ENCODE results near the gene ZNF385B. TPM values are rescaled to one million over a fixed set of nuclear protein-coding genes. Genes with fewer than 3 reads are reported as not detected.

ZNF385B gene
- total and polyA plus RNA-seq, 2 donors (not counting 1 experiment from before 2014, with no cell fraction given) = not detected

- Mint-ChIP-seq H3K4me3 (no peak overlapping the region), H3K9me3 (ENCODE audit: insufficient read depth) (no peaks in the 10 kb centered on the region), H3K27me3 (peaks cover 10% of the 10 kb centered on the region), H3K4me1 (no peaks in the 10 kb centered on the region), H3K27ac (no peak overlapping the region)
- no peak overlapping the region for H3K4me3 ChIP-seq (ENCODE audit: control extremely low read depth in 1 of 5, extremely low read depth in 1 of 5, insufficient read depth in 1 of 5, low read depth in 2 of 5, low read length in 4 of 5)
- no peaks in the 10 kb centered on the region for H3K4me1 ChIP-seq (ENCODE audit: control insufficient read depth in 2 of 2, insufficient read depth in 2 of 2, low read length in 2 of 2)
- no peak overlapping the region for H3K9ac ChIP-seq (ENCODE audit: low read length)
- 80% methylated on average over 1 of the region's 1 CpG for WGBS (ENCODE audit: insufficient coverage)
- intact Hi-C loops (cut with micrococcal nuclease) = no loop called here
- no peaks in the 10 kb centered on the region for H3K79me2 ChIP-seq (ENCODE audit: control insufficient read depth, insufficient read depth, low read length)
- ATAC-seq (ENCODE audit: low read depth) (no peak), DNase-seq (no peak)
- no peak overlapping the region for H3K4me2 ChIP-seq (replicated peaks; ENCODE audit: low read depth, low read length, poor library complexity, severe bottlenecking)
- no peak overlapping the region for H3K27ac ChIP-seq (ENCODE audit: low read length in 2 of 2)
- H3K9me3 ChIP-seq (ENCODE audit: control extremely low read depth in 1 of 3, control insufficient read depth in 2 of 3, insufficient read depth in 1 of 3, low read length in 2 of 3) = peaks cover 0 to 1% (median 0%) of the 10 kb centered on the region in 3 donors
- no peaks in the 10 kb centered on the region for H3K36me3 ChIP-seq (replicated peaks in 1 of 2; ENCODE audit: control extremely low read depth in 1 of 2, control insufficient read depth in 1 of 2, extremely low read depth in 1 of 2, insufficient read depth in 2 of 2, low read length in 1 of 2)
- no peaks in the 10 kb centered on the region for H3K27me3 ChIP-seq (replicated peaks in 1 of 4; ENCODE audit: control extremely low read depth in 1 of 4, control insufficient read depth in 3 of 4, insufficient read depth in 4 of 4, low read length in 3 of 4)
- H2AFZ ChIP-seq (ENCODE audit: insufficient read depth, low read depth, low read length, poor library complexity, severe bottlenecking) = no peak overlapping the region
- TF ChIP-seq EZH2 (IDR thresholded peaks at IDR 0.05; ENCODE audit: borderline replicate concordance, insufficient read depth, low read depth, low read length, poor library complexity, severe bottlenecking) (no peak), CTCF (IDR thresholded peaks at IDR 0.05) (no peak)
- ChIA-PET CTCF (no interaction called here), POLR2A (no interaction called here)
- no peaks in the 10 kb centered on the region for H4K20me1 ChIP-seq (ENCODE audit: control insufficient read depth, insufficient read depth, low read length, poor library complexity, severe bottlenecking)
These were observed 269.7 kb downstream of the ZNF385B start for GRCh38 chr2:179591690-179592089.

DNA sequence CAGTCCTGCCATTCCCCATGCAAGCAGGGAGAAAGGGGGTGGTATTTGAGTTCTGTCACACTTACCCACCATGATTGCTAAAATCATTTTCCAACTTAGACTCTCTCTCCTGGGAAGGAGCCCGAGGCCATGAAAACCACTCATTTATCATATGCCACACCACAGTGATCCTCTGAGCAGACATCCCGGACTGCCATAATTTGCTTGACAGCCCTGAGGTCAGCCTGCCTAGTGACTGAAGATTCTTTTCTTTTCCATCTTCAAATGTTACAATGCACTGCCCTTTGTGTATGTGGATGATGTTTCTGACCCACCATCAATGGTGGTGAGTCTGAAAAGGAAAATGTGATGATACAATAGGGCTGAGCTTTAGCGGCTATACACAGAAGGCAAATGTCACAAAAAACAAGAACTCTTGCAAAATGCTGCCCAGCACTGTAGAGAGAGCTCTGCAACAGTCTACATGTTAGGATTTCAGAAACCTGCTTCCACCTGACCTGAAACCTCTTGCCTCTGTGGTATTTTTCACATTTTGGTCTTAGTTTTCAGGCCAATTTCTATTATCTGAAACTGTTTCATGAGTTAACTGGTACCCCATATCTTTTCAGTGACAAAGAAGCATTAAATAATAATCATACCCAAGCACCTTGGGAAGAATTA, 272.8 kb downstream of the ZNF385B start:
- Mint-ChIP-seq H3K27ac (no peak overlapping the region), H3K27me3 (peaks cover 10% of the 10 kb centered on the region), H3K9me3 (ENCODE audit: insufficient read depth) (no peaks in the 10 kb centered on the region), H3K4me1 (no peaks in the 10 kb centered on the region), H3K4me3 (no peak overlapping the region)
- Histone ChIP-seq H3K36me3 (replicated peaks in 1 of 2; ENCODE audit: control extremely low read depth in 1 of 2, control insufficient read depth in 1 of 2, extremely low read depth in 1 of 2, insufficient read depth in 2 of 2, low read length in 1 of 2) (no peaks in the 10 kb centered on the region), H3K9me3 (ENCODE audit: control extremely low read depth in 1 of 3, control insufficient read depth in 2 of 3, insufficient read depth in 1 of 3, low read length in 2 of 3) (peaks cover 0 to 1% (median 0%) of the 10 kb centered on the region in 3 donors), H3K4me2 (replicated peaks; ENCODE audit: low read depth, low read length, poor library complexity, severe bottlenecking) (no peak overlapping the region), H3K79me2 (ENCODE audit: control insufficient read depth, insufficient read depth, low read length) (no peaks in the 10 kb centered on the region), H3K27ac (ENCODE audit: low read length in 2 of 2) (no peak overlapping the region), H3K4me3 (ENCODE audit: control extremely low read depth in 1 of 5, extremely low read depth in 1 of 5, insufficient read depth in 1 of 5, low read depth in 2 of 5, low read length in 4 of 5) (no peak overlapping the region), H3K9ac (ENCODE audit: low read length) (no peak overlapping the region), H3K27me3 (replicated peaks in 1 of 4; ENCODE audit: control extremely low read depth in 1 of 4, control insufficient read depth in 3 of 4, insufficient read depth in 4 of 4, low read length in 3 of 4) (no peaks in the 10 kb centered on the region), H3K4me1 (ENCODE audit: control insufficient read depth in 2 of 2, insufficient read depth in 2 of 2, low read length in 2 of 2) (no peaks in the 10 kb centered on the region), H2AFZ (ENCODE audit: insufficient read depth, low read depth, low read length, poor library complexity, severe bottlenecking) (no peak overlapping the region), H4K20me1 (ENCODE audit: control insufficient read depth, insufficient read depth, low read length, poor library complexity, severe bottlenecking) (no peaks in the 10 kb centered on the region)
- ATAC-seq (ENCODE audit: low read depth) (no peak), DNase-seq (no peak)
- WGBS (ENCODE audit: insufficient coverage) = 80% methylated on average over 2 of the region's 3 CpGs
- intact Hi-C loops (cut with micrococcal nuclease) = no loop called here
- no peak for TF ChIP-seq EZH2 (IDR thresholded peaks at IDR 0.05; ENCODE audit: borderline replicate concordance, insufficient read depth, low read depth, low read length, poor library complexity, severe bottlenecking)
- TF ChIP-seq CTCF (IDR thresholded peaks at IDR 0.05) = no peak
- ChIA-PET POLR2A (no interaction called here), CTCF (interaction anchor here (0.8 kb wide), 1 partner anchor 370 kb away, joined by 3 read pairs; no protein-coding TSS in a partner anchor)

Measured in B cell (primary cell).